ENCODE results near the gene CRYBA2. TPM values are rescaled to one million over a fixed set of nuclear protein-coding genes. Genes with fewer than 3 reads are reported as not detected.

The CRYBA2 gene
- total RNA-seq, 2 experiments from 2014 or later, result not detected

DNA sequence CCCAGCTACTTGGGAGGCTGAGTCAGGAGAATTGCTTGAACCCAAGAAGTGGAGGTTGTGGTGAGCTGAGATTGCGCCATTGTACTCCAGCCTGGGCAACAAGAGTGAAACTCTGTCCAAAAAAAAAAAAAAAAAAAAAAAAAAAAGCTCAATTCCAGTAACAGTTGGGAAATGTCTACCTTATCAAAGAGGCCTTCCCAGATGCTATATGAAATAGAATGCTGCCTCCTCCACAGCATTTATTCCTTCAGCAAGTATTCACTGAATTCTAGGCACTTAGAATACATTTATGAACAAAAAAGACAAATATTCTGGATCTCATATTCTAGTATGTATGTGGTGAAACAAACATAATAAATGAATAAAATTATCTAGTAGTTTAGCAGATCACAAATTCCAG, 46.6 kb downstream of the CRYBA2 start:
- DNase-seq, result no peak
- Mint-ChIP-seq H3K4me1 (no peaks in the 10 kb centered on the region), H3K9me3 (no peaks in the 10 kb centered on the region), H3K4me3 (no peak overlapping the region), H3K27ac (no peak overlapping the region), H3K27me3 (peaks cover 32% of the 10 kb centered on the region), H3K36me3 (ENCODE audit: low read depth) (no peaks in the 10 kb centered on the region)
- ChIA-PET POLR2A (no interaction called here), CTCF (no interaction called here)

DNA sequence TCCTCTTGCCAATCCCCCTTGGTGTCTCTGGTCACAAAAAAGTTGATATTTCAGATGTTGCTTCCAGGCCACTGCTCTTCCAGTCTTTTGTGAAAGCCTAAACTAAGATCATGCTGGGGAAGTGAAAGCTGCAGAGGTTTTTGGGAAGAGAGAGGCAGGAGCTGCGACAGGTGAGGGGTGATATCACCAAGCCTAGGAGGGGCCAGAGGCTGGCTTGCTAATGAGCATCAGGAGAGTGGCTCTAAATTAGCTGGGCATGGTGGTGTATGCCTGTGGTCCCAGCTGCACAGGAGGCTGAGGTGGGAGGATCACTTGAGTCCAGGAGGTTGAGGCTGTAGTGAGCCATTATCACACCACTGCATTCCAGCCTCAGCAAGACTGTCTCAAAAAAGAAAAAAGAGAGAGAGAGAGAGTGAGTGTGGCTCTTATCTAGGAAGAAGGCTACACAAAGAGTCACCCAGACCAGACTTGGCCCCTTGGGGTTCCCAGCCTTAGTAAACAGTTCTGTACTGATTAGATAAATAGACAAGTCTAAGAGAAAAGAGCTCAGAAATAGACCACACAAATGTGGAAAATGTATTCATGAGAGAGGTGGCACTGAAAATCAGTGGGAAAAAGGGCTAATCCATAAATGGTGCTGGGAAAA, 48.3 kb downstream of the CRYBA2 start:
- no peak overlapping the region for H3K27ac Mint-ChIP-seq
- H3K4me3 Mint-ChIP-seq, result no peak overlapping the region
- H3K9me3 Mint-ChIP-seq, result no peaks in the 10 kb centered on the region
- peaks cover 36% of the 10 kb centered on the region for H3K27me3 Mint-ChIP-seq
- no peaks in the 10 kb centered on the region for H3K4me1 Mint-ChIP-seq
- ChIA-PET POLR2A (no interaction called here), CTCF (interaction anchor here (0.7 kb wide), 1 partner anchor 551 kb away, joined by 6 read pairs; no protein-coding TSS in a partner anchor)
- no peak for DNase-seq
- no peaks in the 10 kb centered on the region for H3K36me3 Mint-ChIP-seq (ENCODE audit: low read depth)

Other genes starting within 250 kb of the CRYBA2 start
- gene CYP27A1, start 211.3 kb downstream of the CRYBA2 start, total RNA-seq, result not detected
- not detected for gene PRKAG3, start 161.6 kb downstream of the CRYBA2 start, total RNA-seq
- gene WNT6, start 133.6 kb downstream of the CRYBA2 start, total RNA-seq, result not detected
- gene WNT10A, start 112.6 kb downstream of the CRYBA2 start, total RNA-seq, result 1 to 10 TPM in 1 of 2 experiments, under 1 TPM in 1; 0.70 to 1.4 TPM
- gene CDK5R2, start 33.8 kb downstream of the CRYBA2 start, total RNA-seq, result not detected
- not detected for gene FEV, start 8.2 kb downstream of the CRYBA2 start, total RNA-seq
- not detected for gene CFAP65, start 48.1 kb upstream of the CRYBA2 start, total RNA-seq
- not detected for gene IHH, start 67.5 kb upstream of the CRYBA2 start, total RNA-seq
- 10 to 100 TPM; 12.0 to 12.2 TPM for gene NHEJ1, start 167.4 kb upstream of the CRYBA2 start, total RNA-seq
- gene SLC23A3, start 176.6 kb upstream of the CRYBA2 start, total RNA-seq, result 1 to 10 TPM; 2.3 TPM
- 10 to 100 TPM; 68.7 to 72.9 TPM for gene CNPPD1, start 183.5 kb upstream of the CRYBA2 start, total RNA-seq
- 100 to 1,000 TPM; 107 to 113 TPM for gene RETREG2, start 184.9 kb upstream of the CRYBA2 start, total RNA-seq
- gene ZFAND2B, start 213.4 kb upstream of the CRYBA2 start, total RNA-seq, result 10 to 100 TPM; 51.4 to 56.7 TPM
- gene ABCB6, start 225.5 kb upstream of the CRYBA2 start, total RNA-seq, result 10 to 100 TPM; 15.2 to 17.9 TPM
- gene ATG9A, start 236.2 kb upstream of the CRYBA2 start, total RNA-seq, result 10 to 100 TPM; 58.9 to 60.7 TPM
- gene ANKZF1, start 236.4 kb upstream of the CRYBA2 start, total RNA-seq, result 100 to 1,000 TPM; 121 to 122 TPM

Measured in activated CD4-positive, alpha-beta memory T cell treated with anti-CD3 and anti-CD28 coated beads, Interleukin-2, amount 10 ng/mL, durations not matched to agents 7 days and 5 days (primary cell).